ENCODE data around the gene PIGBOS1. TPM values are rescaled to one million over a fixed set of nuclear protein-coding genes. Genes with fewer than 3 reads are reported as not detected.

PIGBOS1 gene
- total and polyA plus RNA-seq, 10 donors, result 8.9 to 32.9 (median 17.5) TPM

DNA sequence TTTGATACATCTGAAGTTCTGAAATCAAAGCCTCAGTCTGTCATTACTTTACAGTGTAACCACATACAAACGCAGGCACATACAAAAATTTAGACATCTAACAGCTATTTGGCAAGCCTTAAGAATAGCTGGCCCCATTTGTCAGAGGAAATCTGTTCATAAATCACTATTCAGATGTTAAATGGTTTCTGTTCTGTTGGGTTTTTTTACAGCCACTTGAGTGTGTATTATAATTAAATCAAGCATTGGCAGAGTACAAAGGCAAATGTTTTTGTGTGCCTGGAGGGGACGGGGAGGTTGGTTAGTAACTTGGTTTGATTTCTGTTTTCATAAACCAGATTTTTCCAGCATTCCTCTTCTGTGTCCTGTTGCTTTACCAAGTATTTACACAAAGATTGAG lies 24.2 kb upstream of the PIGBOS1 start:
- TF ChIP-seq, protein P1, sequence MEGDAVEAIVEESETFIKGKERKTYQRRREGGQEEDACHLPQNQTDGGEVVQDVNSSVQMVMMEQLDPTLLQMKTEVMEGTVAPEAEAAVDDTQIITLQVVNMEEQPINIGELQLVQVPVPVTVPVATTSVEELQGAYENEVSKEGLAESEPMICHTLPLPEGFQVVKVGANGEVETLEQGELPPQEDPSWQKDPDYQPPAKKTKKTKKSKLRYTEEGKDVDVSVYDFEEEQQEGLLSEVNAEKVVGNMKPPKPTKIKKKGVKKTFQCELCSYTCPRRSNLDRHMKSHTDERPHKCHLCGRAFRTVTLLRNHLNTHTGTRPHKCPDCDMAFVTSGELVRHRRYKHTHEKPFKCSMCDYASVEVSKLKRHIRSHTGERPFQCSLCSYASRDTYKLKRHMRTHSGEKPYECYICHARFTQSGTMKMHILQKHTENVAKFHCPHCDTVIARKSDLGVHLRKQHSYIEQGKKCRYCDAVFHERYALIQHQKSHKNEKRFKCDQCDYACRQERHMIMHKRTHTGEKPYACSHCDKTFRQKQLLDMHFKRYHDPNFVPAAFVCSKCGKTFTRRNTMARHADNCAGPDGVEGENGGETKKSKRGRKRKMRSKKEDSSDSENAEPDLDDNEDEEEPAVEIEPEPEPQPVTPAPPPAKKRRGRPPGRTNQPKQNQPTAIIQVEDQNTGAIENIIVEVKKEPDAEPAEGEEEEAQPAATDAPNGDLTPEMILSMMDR (IDR thresholded peaks at IDR 0.05 in 8 of 11, conservative IDR thresholded peaks at IDR 0.05 in 3 of 11), result no peak
- no peak for TF ChIP-seq POLR2A (IDR thresholded peaks at IDR 0.05)
- no peak for TF ChIP-seq POLR2AphosphoS5 (IDR thresholded peaks at IDR 0.05)
- intact Hi-C loops (cut with DNase I; ENCODE audit: low total_unique reads), result no loop called here
- Histone ChIP-seq H3K4me1 (peaks cover 0 to 11% (median 0%) of the 10 kb centered on the region in 6 donors), H3K9me3 (no peaks in the 10 kb centered on the region), H3K27me3 (replicated peaks in 1 of 7) (no peaks in the 10 kb centered on the region), H3K36me3 (peaks cover 3 to 97% (median 29%) of the 10 kb centered on the region in 6 donors), H3K4me3 (no peak overlapping the region), H3K27ac (peak overlapping the region in 5 of 8 donors; percentile 12 to 51 (median 38))
- 52 to 70% (median 57%) methylated on average over 2 of the region's 2 CpGs for WGBS, 5 donors
- no peak for DNase-seq

DNA sequence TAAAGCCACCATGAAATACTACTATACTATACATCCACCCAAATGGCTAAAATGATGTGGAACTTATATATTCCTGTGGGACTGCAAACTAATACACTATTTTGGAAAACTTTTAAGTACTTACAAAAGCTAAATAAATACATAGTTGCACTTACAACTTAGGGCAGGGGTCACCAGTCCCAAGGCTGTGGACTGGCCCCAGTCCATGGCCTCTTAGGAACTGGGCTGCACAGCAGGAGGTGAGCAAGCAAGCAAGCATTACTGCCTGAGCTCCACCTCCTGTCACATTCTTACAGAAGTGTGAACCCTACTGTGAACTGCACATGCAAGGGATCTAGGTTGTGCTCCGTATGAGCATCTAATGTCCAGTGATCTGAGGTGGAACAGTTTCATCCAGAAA lies 18.2 kb upstream of the PIGBOS1 start:
- WGBS, 5 donors, result 92 to 100% (median 97%) methylated on average over 1 of the region's 1 CpG
- Histone ChIP-seq H3K36me3 (peaks cover 2 to 98% (median 54%) of the 10 kb centered on the region in 6 donors), H3K27me3 (replicated peaks in 1 of 7) (no peaks in the 10 kb centered on the region), H3K9me3 (no peaks in the 10 kb centered on the region), H3K27ac (no peak overlapping the region), H3K4me3 (no peak overlapping the region), H3K4me1 (no peaks in the 10 kb centered on the region)
- intact Hi-C loops (cut with DNase I; ENCODE audit: low total_unique reads), result no loop called here
- no peak for DNase-seq
- TF ChIP-seq POLR2AphosphoS5 (IDR thresholded peaks at IDR 0.05) (no peak), POLR2A (IDR thresholded peaks at IDR 0.05) (no peak)
- TF ChIP-seq, protein P1 (IDR thresholded peaks at IDR 0.05 in 8 of 11, conservative IDR thresholded peaks at IDR 0.05 in 3 of 11), result no peak

DNA sequence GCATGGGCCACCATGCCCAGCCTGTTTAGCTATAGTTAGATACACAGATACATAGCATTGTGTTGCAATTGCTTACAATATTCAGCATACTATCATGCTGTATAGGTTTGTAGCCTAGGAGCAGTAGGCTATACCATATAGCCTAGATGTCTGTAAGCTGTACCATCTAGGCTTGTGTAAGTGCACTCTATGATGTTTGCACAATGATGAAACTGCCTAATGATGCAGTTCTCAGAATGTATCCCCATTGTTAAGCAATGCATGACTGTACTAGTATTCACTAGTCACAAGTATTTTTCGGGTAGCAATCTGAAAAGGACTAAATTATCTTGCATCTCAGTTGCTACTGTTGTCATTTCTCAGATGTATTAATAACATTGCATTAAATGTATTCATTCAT lies 16.1 kb upstream of the PIGBOS1 start:
- no peaks in the 10 kb centered on the region for H3K4me1 ChIP-seq
- no peaks in the 10 kb centered on the region for H3K9me3 ChIP-seq
- H3K4me3 ChIP-seq, result no peak overlapping the region
- peaks cover 0 to 100% (median 61%) of the 10 kb centered on the region in 6 donors for H3K36me3 ChIP-seq
- no peaks in the 10 kb centered on the region for H3K27me3 ChIP-seq (replicated peaks in 1 of 7)
- WGBS, 5 donors, result 89 to 96% (median 90%) methylated on average over 1 of the region's 1 CpG
- DNase-seq, result no peak
- TF ChIP-seq POLR2AphosphoS5 (IDR thresholded peaks at IDR 0.05) (no peak), POLR2A (IDR thresholded peaks at IDR 0.05) (no peak)
- TF ChIP-seq, protein P1 (IDR thresholded peaks at IDR 0.05 in 8 of 11, conservative IDR thresholded peaks at IDR 0.05 in 3 of 11), result no peak
- H3K27ac ChIP-seq, result no peak overlapping the region
- intact Hi-C loops (cut with DNase I; ENCODE audit: low total_unique reads), result no loop called here

DNA sequence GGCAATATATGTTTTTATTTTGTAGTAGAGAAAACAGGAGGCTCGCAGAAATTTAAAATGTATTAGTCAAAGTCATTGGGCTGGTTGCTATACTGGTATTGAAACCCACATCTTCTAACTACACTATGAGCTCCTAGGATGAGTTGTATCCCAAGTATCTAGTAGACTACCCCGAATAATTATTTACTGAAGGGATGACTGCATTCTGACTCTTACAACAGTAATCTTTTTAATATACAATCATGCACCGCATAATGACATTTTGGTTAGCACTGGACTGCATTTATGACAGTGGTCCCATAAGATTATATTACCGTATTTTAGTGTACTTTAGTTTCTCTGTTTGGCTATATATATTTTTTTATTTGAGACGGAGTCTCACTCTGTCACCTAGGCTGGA lies 15.4 kb upstream of the PIGBOS1 start:
- 91 to 97% (median 95%) methylated on average over 5 of the region's 5 CpGs for whole genome bisulfite sequencing, 5 donors
- no peaks in the 10 kb centered on the region for H3K9me3 ChIP-seq
- H3K4me1 ChIP-seq, result no peaks in the 10 kb centered on the region
- no peak for DNase-seq
- H3K27ac ChIP-seq, result no peak overlapping the region
- no peak overlapping the region for H3K4me3 ChIP-seq
- H3K27me3 ChIP-seq (replicated peaks in 1 of 7), result no peaks in the 10 kb centered on the region
- TF ChIP-seq POLR2AphosphoS5 (IDR thresholded peaks at IDR 0.05) (no peak), POLR2A (IDR thresholded peaks at IDR 0.05) (no peak)
- TF ChIP-seq, protein P1 (IDR thresholded peaks at IDR 0.05 in 8 of 11, conservative IDR thresholded peaks at IDR 0.05 in 3 of 11), result no peak
- intact Hi-C loops (cut with DNase I; ENCODE audit: low total_unique reads), result no loop called here
- H3K36me3 ChIP-seq, result peaks cover 0 to 100% (median 62%) of the 10 kb centered on the region in 6 donors
